ENCODE data around the gene BCAM. TPM values are rescaled to one million over a fixed set of nuclear protein-coding genes. Genes with fewer than 3 reads are reported as not detected.
"Not testable (repeated sequence)": the region's sequence is repeated elsewhere in the genome, so short reads cannot be mapped to it uniquely, and the experiment has no call there.

Gene BCAM, protein sequence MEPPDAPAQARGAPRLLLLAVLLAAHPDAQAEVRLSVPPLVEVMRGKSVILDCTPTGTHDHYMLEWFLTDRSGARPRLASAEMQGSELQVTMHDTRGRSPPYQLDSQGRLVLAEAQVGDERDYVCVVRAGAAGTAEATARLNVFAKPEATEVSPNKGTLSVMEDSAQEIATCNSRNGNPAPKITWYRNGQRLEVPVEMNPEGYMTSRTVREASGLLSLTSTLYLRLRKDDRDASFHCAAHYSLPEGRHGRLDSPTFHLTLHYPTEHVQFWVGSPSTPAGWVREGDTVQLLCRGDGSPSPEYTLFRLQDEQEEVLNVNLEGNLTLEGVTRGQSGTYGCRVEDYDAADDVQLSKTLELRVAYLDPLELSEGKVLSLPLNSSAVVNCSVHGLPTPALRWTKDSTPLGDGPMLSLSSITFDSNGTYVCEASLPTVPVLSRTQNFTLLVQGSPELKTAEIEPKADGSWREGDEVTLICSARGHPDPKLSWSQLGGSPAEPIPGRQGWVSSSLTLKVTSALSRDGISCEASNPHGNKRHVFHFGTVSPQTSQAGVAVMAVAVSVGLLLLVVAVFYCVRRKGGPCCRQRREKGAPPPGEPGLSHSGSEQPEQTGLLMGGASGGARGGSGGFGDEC
- total RNA-seq = 5.7 TPM

DNA sequence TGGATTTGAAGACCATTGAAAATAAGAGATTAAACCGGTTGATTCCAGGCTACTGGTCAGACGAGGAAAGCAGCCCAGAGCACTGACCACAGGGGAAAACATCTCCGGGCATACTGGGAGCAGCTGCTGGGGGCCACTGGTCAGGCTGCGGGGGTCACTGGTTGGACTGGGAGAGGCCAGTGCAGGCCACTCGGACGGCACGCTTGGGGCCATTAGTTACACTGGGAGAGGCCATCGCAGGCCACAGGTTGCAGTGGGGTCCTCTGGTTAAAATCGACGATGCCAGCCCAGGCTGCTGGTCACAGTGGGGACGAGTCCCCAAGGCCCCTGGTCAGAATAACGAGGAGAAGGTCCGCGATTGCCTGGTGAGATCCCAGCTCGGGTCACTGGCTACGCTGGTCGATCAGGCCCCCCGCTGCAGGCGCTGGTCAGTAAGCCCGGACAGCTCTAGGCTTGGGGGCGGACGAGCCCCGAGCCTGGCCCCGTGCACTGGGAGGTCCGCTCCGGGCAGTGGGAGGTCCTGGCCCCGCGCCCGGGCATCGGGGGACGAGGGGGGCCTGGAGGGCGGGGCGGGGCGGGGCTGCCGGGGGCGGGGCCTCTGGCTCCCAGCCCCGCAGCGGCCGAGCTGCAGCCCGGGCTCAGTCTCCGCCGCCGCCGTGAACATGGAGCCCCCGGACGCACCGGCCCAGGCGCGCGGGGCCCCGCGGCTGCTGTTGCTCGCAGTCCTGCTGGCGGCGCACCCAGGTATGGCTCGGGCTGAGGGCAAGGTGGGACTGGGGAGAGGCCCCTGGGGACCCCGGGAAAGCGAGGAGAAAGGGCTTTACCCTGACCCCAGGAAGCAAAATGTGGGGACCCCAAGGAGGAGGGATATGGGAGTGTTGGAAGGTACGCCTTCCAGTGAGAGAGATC is at the start of gene BCAM:
Gene BCAM, plus strand, starts transcription at position 641 of the 909 bp plus-strand sequence. Its CDS starts 22 bp downstream, at position 663.
- no peak for FAIRE-seq

DNA sequence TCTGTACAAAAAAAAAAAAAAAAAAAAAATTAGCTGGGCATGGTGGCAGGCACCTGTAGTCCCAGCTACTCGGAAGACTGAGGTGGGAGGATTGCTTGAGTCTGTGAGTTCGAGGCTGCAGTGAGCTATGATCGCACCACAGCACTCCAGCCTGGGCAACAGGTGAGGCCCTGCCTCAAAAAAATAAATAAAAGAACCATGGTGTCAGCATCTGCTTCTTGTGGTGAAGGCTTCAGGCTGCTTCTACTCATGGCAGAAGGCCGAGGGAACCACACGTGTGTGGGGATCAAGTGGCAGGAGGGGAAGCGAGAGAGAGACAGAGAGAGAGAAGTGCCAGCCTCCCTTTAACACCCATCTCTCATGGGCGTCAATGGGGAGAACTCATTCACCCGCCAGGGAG is 46.9 kb upstream of the BCAM start:
- FAIRE-seq (no peak), DNase-seq (ENCODE audit: low spot score in 2 of 2) (no peak)

More for the DNA sequence above, at the start of gene BCAM:
- DNase-seq (ENCODE audit: low spot score in 2 of 2) = peak; percentile 83 to 93

DNA sequence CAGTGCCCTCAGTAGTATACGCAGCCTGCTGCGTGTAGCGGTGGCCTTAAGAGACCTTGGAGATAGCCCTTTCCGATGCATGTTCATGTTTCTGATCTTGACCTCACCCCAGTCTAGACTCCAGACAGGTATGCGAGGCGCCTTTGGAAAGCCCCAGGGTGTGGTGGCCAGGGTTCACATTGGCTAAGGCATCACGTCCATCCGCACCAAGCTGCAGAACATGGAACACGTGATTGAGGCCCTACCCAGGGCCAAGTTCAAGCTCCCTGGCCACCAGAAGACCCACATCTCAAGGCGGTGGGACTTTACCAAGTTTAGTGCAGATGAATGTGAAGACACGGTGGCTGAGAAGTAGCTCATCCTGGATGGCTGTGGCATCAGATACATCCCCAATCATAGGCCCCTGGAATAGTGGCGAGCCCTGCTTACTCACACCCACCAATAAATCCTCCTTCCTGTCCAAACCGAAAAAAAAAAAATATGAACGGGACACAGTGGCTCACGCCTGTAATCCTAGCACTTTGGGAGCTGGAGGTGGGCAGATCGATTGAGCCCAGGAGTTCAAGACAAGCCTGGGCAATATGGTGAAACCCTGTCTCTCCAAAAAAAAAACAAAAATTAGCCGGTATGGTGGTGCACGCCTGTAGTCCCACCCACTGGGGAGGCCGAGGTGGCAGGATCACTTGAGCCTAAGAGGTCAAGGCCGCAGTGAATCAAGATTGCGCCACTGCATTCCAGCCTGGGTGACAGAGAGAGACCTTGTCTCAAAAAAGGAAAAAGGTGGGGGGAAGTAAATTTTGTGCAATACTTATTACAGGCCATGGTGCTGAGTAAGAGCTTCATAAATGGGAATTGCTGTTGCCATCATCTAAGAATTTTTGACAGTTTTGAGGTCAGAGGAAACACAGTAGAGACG is 43.6 kb upstream of the BCAM start:
- FAIRE-seq (no peak), DNase-seq (ENCODE audit: low spot score in 2 of 2) (no peak)

DNA sequence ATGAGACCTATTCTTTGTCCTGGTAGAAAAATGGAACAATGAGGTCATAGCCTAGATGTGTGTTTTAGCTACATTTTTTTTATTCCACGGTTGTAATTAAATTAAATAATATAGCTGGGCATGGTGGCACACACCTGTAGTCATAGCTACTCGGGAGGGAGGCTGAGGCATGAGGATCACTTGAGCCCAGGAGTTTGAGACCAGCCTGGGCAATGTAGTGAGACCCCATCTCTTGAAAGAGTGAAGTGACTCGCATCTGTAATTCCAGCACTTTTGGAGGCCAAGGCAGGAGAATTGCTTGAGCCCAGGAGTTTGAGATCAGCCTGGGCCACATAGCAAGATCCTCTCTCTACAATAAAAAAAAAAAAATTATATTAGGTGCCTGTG is 43.0 kb upstream of the BCAM start:
- no peak for DNase-seq (ENCODE audit: low spot score in 2 of 2)
- FAIRE-seq = no peak

DNA sequence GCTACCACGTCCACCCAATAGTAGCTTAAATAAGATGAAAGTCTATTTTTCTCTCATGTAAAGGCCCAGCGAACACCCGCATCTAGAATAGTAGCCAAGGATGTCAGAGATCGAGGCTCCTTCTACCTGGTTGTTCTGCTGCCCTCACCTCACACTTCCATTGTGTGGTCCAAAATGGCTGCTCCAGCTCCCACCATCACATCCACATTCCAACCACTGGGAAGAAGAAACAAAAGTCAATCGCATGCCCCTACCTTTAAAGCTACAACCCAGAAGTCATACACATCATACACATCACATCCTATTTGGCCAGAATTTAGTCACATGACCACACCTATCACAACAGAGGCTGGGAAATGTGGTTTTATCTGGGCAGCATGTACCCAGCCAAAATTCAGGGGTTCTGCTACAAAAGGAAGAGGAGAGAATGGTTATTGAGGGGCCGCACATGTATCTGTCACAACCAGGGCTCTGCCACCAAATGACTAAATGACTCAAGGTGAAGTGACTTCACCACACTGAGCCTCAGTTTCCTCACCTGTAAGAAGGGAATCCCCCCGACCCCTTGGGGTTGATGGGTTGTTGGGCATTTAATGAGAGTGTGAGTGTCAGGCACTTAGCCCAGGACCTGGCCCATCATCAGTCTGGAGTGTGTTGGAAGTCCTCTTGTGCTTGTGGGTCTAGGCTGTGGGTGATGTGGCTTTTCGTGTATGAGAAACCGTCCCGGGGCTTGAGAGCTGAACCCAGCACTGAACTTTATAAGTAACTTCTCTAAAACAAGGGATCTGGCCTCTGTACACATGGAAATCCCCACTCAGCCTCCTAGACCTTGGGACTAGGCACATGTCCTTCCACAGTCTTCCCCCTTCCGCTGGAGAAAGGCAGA is 41.4 kb upstream of the BCAM start:
- FAIRE-seq = no peak
- no peak for DNase-seq (ENCODE audit: low spot score in 2 of 2)

DNA sequence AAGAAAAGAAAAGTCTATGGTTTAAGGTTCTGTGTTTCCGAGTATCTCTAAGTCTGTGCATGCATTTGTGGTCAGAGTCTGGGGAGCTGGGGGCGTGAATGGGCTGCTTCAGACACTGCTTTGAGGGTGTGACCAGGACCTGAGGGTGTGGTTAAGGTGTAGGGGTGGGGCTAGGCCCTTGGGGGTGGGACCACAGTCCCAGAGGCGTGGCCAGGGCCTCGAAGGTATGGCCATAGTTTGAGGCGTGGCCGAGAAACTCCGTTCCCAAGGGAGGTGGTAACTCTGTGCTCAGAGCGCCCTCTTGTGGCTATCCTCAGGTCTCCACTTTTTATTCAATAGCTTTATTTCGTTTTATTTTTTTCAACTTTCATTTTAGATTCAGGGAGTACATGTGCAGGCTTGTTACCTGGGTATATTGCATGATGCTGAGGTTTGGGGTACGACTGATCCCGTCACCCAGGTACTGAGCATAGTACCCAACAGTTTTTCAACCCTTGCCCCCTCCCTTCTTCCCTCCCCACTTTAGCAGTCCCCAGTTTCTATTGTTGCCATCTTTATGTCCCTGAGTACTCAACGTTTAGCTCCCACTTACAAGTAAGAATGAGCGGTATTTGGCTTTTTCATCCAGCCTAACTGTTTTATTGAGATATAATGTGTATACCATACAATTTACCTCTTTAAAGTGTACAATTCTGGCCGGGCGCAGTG is 38.2 kb upstream of the BCAM start:
- peak; percentile 68 to 90 for DNase-seq (ENCODE audit: low spot score in 2 of 2)
- FAIRE-seq = no peak

DNA sequence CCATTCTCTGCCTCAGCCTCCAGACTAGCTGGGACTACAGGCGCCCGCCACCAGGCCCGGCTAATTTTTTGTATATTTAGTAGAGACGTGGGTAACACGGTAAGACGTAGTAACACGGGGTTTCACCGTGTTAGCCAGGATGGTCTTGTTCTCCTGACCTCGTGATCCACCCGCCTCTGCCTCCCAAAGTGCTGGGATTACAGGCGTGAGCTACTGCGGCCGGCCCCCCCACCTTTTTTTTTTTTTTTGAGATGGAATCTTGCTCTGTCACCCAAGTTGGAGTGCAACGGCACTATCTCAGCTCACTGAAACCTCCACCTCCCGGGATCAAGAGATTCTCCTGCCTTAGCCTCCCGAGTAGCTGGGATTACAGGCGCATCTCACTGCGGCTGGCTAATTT is 36.8 kb upstream of the BCAM start:
- FAIRE-seq; DNase-seq (ENCODE audit: low spot score in 2 of 2): not testable (repeated sequence)

DNA sequence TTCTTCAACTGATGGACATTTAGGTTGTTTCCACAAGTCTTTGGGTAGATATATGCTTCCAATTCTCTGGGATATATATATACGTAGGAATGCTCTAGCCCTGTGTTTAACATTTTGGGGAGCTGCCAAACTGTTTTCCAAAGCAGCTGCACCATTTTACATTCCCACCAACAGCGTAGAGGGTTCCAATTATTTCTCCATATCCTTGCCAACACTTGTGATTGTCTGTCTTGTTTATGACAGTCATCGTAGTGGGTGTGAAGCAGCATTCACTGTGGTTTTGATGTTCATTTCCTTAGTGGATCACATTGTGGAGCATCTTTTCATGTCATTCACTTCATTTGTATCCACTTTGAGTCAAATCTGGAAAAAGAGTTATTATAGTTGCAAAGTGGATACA is 35.9 kb upstream of the BCAM start:
- no peak for DNase-seq (ENCODE audit: low spot score in 2 of 2)
- FAIRE-seq = no peak

DNA sequence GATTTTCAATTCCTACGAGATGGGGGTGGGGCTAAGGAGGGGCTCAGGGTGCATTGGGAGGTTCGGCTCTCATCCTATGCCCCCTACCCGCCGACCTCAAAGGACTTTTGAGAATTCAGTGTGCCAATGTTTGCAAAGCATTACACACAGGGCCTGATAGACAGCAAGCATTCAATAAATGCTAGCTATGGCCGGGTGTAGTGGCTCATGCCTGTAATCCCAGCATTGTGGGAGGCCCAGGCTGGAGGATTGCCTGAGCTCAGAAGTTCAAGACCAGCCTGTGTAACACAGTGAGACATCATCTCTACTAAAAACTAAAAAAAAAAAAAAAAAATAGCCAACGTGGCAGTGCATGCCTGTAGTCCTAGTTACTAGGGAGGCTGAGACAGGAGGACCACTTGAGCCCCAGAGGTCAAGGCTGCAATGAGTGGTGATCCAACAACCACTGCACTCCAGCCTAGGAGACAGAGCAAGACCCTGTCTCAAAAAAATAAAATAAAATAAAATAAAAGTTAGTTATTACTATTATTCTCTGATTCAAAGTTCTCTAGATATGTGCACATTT is 33.1 kb upstream of the BCAM start:
- FAIRE-seq = no peak
- no peak for DNase-seq (ENCODE audit: low spot score in 2 of 2)

DNA sequence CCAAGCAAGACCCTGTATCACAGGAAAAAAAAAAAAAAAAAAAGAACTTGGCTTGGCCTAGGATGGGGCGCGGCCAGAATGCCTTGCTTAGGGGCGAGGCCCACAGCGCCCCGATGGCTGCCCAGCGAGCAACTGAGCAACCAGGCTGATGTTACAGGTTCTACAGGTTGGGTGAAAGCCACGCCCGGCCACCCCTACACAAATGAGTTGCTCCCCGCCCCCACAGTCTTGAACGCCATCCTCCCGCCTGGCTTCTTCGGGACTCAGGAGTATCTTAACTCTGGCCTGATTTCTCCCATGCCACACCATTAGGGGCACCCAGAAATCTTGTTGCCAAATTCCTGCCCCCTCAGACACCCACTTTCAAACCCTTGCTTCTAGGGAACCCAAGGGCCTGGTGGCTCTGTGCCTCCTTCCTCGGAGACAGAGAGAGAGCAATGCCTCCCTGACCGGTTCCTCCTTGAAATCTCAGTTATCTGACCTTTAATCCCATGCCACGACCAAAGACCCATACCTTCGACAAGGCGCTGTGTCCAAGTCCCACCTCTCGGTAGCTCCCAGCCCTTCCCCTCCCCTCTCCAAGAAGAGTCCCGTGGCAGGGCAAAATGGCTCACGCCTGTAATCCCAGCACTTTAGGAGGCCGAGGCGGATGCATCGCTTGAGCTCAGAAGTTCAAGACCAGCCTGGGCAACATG is 32.4 kb upstream of the BCAM start:
- no peak for FAIRE-seq
- DNase-seq (ENCODE audit: low spot score in 2 of 2) = no peak

DNA sequence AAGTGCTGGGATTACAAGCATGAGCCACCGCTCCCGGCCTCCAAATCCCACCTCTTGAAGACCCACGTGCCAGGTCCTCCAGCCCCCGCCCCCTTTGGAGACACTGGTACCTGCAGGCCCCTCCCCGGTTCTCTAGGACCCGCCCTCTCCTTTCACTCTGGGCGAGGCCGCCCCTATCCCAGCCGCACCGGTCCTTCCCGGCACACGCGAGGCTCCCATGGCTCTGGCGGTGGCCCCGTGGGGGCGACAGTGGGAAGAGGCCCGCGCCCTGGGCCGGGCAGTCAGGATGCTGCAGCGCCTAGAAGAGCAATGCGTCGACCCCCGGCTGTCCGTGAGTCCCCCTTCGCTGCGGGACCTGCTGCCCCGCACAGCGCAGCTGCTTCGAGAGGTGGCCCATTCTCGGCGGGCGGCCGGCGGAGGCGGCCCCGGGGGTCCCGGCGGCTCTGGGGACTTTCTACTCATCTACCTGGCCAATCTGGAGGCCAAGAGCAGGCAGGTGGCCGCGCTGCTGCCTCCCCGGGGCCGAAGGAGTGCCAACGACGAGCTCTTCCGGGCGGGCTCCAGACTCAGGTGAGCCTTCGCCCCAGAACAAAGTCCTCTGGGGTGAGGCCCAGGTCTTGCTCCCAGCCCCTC is 31.1 kb upstream of the BCAM start, which contains the start of gene CBLC:
Gene CBLC, plus strand, starts transcription at position 176 of the 633 bp plus-strand sequence. Its CDS starts 42 bp downstream, at position 218.
- FAIRE-seq (no peak), DNase-seq (ENCODE audit: low spot score in 2 of 2) (no peak)

DNA sequence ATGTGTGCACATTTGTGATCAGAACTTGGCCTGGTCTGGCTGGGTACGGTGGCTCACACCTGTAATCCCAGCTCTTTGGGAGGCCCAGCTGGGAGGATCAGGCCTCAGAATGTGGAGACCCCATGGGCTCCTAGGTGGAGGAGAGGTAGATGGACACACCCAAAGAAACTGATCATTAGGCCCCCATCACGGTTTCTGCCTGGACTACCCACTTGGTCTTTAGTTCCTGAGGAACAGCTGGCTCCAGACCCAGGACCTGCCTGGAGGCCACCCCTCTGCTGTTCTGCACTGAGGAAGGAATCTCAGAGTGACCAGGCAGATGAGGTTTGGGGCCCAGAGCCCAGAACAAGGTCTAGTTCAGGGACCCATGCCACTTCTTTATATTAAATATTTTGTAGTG is 29.8 kb upstream of the BCAM start:
- no peak for DNase-seq (ENCODE audit: low spot score in 2 of 2)
- no peak for FAIRE-seq

DNA sequence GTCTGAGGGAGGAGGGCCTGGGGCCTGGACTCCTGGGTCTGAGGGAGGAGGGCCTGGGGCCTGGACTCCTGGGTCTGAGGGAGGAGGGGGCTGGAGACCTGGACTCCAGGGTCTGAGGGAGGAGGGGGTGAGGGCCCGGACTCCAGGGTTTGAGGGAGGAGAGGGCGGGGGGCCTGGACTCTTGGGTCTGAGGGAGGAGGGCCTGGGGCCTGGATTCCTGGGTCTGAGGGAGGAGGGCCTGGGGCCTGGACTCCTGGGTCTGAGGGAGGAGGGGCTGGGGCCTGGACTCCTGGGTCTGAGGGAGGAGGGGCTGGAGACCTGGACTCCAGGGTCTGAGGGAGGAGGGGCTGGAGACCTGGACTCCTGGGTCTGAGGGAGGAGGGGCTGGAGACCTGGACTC is 27.2 kb upstream of the BCAM start:
- not testable (repeated sequence) for FAIRE-seq; DNase-seq (ENCODE audit: low spot score in 2 of 2)

DNA sequence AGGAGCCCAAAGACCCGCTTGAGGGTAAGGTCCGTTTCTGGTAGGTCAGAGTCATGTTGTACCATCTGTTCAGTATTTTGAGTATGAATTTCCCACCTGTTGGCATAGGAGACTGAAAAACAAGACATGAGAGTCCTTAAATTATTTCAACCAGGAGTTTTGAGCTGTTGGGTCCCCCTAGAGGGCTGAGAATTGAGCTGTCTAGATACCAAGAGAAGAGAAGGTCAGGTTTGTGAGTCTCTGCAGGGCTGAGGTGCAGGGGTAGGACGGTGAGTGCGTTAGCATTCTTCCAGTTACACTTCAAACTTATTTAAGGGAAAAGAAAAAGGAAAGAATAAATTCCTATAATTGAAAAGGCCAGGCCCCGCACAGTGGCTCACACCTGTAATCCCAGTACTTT is 26.2 kb upstream of the BCAM start:
- no peak for FAIRE-seq
- no peak for DNase-seq (ENCODE audit: low spot score in 2 of 2)

DNA sequence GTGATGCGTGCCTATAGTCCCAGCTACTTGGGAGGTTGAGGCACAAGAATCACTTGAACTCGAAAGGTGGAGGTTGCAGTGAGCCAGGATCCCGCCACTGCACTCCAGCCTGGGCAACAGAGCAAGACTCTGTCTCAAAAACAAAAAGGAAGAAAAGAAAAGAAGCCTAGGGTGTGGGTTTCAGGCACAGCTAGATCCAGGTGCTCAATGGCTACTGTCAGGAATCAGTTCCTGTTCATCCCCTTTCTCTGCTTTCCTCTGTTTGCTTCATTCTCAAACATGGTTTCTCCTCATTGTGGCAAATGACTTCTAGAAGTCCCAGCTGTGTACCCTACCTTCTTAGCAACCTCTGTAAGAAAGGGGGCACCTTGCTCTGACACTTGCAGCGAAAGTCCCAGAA is 25.4 kb upstream of the BCAM start:
- FAIRE-seq (no peak), DNase-seq (ENCODE audit: low spot score in 2 of 2) (no peak)

DNA sequence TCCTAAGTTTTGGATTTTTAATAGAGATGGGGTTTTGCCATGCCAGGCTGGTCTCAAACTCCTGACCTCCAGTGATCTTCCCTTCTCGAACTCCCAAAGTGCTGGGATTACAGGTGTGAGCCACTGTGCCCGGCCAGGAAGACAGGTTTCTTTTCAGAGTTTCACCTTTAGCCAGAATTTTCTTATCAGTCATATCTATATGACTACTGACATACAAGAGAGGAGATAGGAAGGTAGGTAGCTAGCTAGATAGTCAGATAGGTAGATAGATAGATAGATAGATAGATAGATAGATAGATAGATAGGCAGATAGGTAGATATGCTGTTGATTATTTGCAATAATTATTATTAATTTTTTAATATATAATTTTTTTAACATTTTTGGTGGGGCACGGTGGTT is 23.6 kb upstream of the BCAM start:
- no peak for FAIRE-seq
- no peak for DNase-seq (ENCODE audit: low spot score in 2 of 2)

DNA sequence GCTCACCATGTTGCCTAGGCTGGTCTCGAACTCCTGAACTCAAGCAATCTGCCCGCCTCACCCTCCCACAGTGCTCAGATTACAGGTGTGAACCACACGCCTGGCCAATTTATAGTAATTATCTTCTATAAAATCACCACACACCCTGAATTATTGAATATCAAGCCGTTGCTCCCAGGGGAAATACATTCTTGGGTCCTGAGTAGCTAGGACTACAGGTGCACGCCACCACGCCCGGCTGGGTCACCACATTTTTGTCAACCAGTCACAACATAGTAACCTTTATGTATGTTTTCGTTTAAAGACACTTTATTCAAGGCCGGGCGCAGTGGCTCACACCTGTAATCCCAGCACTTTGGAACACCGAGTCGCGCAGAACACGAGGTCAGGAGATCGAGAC is 22.9 kb upstream of the BCAM start:
- FAIRE-seq (no peak), DNase-seq (ENCODE audit: low spot score in 2 of 2) (no peak)

Data from frontal cortex (tissue), 4 donors.